GM12891 (cell line): ENCODE data around the gene KCNT1.
"Not testable (repeated sequence)": the region's sequence is repeated elsewhere in the genome, so short reads cannot be mapped to it uniquely, and the experiment has no call there.

Experiments
- DNase-seq: peaks from one replicate; pipeline ENCODE4 v3.0.0; 2011; ENCODE audit warnings: low spot score; ENCODE audit not compliant: insufficient read length
- FAIRE-seq: peaks from 2 replicates; lab custom pipeline; 2011; peaks lifted over from hg19 to GRCh38; lab: Jason Lieb, UNC
- PAX5 ChIP-seq: IDR thresholded peaks from 2 replicates; pipeline ENCODE4 v1.6.1; 2011; ENCODE audit warnings: low read length, moderate library complexity, mild to moderate bottlenecking; ENCODE audit not compliant: insufficient read depth, severe bottlenecking
- POLR2A ChIP-seq: IDR thresholded peaks from 2 replicates; pipeline ENCODE4 v1.6.1; 2011; ENCODE audit warnings: low read depth, low read length, control low read depth
- POLR2AphosphoS5 ChIP-seq: IDR thresholded peaks from 2 replicates; pipeline ENCODE4 v1.6.1; 2011; ENCODE audit warnings: low read depth, low read length, control low read depth
- POU2F2 ChIP-seq: IDR thresholded peaks from 2 replicates; pipeline ENCODE4 v1.6.1; 2011; ENCODE audit warnings: low read depth, mild to moderate bottlenecking, control low read depth, low read length, moderate library complexity
- SPI1 ChIP-seq: IDR thresholded peaks from 2 replicates; pipeline ENCODE4 v1.6.1; 2011; ENCODE audit warnings: low read depth, low read length, control low read depth
- TAF1 ChIP-seq: IDR thresholded peaks from 2 replicates; pipeline ENCODE4 v1.6.1; 2011; ENCODE audit warnings: low read depth, low read length, control low read depth

Gene KCNT1

DNA sequence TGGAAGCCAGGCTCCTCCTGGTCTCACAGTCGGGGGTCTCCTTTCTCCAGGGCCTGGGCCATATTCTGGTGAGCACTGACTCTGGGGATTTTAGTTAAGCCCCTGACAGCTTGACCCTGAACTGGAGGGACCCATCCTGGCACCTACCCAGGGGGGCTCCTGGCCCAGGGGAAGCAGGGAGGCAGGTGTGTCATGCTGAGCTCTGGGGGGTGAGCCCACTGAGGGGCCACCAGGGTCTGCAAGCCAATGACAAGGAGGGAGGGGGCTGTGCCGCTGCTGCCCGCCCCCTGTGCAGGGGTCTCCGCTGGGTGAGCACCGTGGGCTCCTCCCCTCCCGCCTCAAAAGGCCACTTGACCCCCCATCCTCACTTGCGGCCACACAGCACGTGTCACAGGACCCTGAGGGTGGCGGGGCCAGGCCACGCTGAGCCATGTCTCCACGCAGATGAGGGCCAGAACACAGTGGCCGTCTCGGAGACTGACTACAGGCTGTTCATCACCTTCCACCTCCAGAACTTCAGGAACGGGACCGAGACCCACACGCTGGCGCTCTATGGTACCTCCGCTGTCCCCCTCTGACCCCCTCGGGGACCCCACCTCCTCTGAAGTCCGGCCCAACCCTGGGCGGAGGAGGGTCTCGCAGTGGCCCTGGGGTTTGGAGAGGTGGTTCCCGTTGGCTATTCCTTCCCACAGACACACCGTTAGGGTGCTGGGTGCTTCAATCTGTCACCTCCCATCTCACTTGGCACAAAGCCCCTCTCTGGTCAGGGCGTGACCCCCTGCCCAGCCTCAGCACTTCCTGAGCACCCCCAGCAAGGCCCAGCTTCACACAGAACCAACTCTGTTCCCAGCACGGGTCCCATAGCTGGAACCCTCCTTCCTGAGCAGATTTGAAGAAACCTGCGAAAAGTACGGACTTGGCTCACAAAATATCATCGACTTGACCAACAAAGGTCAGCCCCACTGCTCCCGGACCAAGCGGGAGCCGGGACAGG lies 36.9 kb upstream of the KCNT1 start:
- DNase-seq (peak; percentile 5), FAIRE-seq (no peak)
- TF ChIP-seq PAX5 (no peak), POLR2AphosphoS5 (no peak), POLR2A (no peak), SPI1 (no peak), TAF1 (no peak), POU2F2 (no peak)

DNA sequence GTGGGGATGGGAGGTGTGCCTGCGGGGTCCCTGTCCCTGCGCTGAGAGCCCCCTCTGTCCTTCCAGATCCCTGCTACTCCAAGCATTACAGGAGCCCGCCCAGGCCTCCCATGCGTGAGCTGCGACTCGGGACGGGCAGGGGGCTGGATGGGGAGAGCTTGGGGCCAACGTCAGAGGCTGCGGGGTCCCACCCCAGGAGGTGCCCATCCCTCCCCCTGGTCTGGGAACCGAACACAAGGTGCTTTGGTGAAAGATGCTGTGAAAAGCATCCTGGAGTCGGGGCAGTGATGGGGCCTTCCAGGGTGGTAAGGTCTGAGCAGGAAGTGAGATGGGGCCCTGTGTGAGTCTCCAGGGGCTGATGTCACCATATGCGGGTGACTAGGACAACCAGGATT lies 36.2 kb upstream of the KCNT1 start:
- no peak for FAIRE-seq
- TF ChIP-seq PAX5, result no peak
- no peak for TF ChIP-seq POLR2AphosphoS5
- peak; percentile 13 for DNase-seq

DNA sequence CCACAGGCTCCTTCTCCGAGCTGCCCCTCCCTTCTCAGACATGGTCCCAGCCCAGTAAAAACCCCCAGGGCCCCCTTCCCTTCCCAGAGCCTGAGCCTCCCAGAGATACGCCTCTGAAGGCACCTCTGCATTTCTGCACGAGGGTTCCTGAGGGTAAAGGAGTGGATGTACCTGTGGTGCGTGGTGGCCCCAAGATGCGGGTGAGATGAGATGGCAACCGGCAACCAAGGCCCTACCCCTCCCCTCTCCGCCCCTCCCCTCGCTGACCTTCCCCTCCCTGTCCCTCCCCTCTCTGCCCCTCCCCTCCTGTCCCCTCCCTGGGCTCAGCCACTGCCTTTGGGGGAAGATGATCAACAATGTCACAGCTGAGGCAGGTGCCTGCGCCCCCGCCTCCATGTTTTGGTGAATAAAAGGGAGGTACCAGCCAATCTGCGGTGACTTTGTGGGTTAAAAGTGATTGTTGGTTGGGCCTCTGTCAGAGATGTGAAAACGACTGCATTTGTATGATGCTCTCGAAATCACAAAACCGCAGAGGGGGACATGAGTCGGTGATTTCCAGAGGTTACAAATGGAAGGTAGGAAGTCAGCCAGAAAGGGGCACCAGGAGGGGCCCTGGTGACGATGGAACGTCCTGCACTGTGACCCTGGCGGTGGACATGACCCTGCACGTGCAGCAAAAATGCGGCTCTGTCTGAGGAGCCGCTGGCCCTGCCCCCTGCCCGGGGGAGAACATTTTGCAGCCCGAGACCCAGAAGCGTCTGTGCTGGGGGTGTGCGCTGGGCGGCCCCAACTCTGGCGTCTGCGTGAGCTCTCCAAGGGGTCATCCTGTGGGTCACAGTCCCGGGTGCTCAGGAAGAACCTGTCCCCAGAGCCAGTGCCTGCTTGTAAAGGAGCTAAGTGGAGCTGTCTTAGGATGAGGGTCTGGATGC lies 35.2 kb upstream of the KCNT1 start:
- TF ChIP-seq POLR2A (no peak), SPI1 (no peak)
- DNase-seq (no peak), FAIRE-seq (no peak)

DNA sequence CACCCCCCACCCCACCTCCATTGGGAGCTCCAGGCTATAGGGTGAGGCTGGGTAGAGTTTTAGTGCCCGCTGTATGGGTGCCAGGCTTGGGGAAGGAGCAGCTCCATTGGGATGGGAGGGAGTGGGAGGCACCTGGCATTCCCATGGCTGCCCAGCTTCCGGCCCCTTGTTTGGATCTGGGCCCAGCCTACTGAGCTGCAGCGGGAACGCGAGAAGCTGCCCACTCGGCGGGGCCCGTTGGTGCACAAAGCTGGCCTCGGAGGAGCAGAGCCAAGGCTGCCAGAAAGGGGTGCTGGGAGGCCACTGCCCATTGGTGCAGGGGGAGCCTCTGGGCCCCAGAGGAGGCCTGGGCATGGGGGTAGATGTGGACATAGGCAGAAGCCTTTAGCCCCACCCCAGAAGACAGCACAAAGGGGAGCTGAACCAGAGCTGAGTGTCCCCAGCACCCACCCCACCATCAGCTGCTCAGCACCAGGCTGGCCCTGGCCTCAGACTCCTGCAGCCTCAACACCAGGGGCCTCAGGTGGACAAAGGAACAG lies 34.5 kb upstream of the KCNT1 start:
- TF ChIP-seq SPI1, result no peak
- no peak for TF ChIP-seq POU2F2
- no peak for TF ChIP-seq POLR2A
- no peak for TF ChIP-seq PAX5
- no peak for TF ChIP-seq TAF1
- TF ChIP-seq POLR2AphosphoS5, result no peak
- DNase-seq, result peak; percentile 10
- no peak for FAIRE-seq

DNA sequence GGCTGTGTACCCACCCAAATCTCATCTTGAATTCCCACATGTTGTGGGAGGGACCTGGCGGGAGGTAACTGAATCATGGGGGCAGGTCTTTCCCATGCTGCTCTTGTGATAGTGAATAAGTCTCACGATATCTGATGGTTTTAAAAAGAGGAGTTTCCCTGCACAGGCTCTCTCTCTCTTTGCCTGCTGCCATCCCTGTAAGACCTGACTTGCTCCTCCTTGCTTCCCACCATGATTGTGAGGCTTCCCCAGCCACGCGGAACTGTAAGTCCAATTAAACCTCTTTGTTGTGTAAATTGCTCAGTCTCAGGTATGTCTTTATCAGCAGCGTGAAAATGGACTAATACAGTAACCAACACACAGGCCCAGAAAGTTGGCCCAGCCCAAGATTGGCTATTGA lies 33.0 kb upstream of the KCNT1 start:
- not testable (repeated sequence) for FAIRE-seq, DNase-seq

DNA sequence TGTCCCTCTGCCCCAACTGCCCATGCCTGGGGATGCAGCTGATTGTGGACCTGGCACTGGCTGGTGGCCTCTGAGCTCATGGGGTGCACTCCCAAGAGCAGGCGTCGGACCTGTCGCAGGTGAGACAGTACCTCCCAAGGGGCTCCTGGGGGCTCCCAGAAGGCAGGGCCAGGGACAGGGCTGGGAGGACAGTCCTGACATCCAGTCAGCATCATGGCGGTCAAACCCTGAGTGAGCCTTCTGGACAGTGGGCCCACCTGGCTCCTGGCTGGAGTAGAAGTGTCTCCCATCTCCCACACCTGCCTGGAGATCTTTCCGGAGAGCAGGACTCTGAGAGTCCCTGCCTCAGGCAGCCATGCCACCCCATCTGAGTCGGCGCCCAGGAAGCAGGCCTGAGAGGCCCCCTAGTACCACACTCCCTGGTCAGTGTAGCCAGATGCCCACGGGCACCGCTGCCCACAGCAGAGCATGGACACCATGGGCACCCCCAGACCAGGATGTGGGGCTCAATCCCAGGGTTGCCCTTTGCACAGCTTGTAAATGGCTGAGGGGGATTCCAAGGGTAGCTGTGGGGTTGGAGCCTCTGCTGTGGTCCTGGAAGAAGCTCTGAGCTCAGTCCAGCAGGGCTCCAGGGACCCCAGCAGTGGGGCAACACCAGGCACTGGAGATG lies 32.2 kb upstream of the KCNT1 start:
- TF ChIP-seq SPI1 (no peak), POLR2A (no peak), POU2F2 (no peak), POLR2AphosphoS5 (no peak), TAF1 (no peak), PAX5 (no peak)
- DNase-seq (peak; percentile 2), FAIRE-seq (no peak)

DNA sequence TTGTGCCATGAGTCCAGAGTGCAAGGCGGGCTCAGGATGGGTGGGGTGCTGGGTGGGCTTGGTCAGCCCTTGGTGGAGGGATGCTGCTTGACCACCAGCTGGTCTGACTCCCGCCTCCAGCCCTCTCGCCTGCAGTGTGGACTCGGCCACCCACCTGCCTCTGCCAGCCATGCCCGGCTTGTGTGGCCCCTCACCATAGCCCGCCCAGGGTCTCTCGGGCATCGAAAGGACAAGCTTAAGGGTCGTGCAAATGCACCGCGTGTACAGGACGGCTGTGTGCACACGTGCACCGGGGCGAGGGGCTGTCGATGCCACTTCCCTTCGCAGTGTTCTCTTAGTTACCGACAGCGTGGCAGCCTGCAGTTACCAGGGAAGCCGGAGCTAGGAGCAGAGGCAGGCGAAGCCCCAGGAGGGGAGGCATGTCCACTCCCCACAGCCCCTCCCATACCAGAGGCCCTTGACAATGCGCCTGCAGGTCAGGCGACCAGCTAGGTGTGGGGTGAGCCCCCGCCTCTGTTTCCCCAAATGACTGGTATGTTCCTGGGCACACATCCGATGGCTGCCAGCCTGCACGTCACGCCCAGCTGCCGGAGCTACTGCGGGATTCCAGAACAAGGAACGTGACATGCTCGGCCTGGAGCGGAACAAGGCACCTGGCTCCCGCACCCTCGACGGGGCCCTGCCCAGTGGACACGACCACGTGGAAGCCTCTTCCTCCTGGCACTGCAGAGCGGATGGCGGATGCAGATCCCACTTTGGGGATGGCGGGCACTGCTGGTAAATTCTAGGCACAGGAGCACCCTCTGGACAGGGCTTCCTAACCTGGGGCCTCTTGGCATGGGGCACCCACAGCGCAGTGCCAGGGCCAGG lies 31.0 kb upstream of the KCNT1 start:
- DNase-seq, result no peak
- TF ChIP-seq POU2F2 (no peak), POLR2AphosphoS5 (no peak), PAX5 (no peak), SPI1 (no peak), TAF1 (no peak), POLR2A (no peak)
- FAIRE-seq, result no peak

DNA sequence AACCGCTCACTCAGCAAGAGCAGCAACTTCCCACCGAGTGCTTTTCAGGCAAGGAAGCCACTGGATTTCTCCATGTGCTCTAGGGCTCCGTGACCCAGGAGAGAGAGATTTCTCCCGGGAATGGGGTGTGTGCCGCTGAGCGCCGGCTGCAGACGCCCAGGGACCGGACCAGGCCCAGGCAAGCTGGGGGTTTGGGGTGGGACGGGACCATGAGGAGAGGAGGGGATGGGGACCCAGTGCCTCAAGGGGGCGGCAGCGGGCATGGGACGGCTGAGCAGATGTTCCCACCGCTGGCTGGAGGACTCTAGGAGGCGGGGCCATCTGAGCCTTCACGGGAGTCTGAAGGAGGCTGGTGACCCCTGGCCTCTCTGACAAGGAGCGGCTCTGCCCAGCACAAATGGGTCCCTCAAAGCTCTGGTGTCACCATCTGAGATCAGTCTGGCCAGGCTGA lies 30.4 kb upstream of the KCNT1 start:
- TF ChIP-seq POU2F2 (no peak), TAF1 (no peak), PAX5 (no peak), POLR2AphosphoS5 (no peak)
- FAIRE-seq (no peak), DNase-seq (no peak)

DNA sequence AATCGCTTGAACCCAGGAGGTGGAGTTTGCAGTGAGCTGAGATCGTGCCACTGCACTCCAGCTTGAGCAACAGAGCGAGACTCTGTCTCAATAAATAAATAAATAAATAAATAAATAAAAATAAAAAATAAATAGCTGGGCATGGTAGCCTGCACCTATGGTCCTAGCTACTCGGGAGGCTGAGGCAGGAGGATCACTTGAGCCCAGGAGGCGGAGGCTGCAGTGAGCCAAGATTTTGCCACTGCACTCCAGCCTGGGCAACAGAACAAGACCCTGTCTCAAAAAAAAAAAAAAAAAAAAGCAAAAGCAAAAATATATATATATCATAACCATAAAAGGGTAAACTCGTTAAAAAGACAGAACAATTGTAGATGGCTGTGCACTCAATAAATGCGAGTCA lies 29.2 kb upstream of the KCNT1 start:
- FAIRE-seq, DNase-seq: not testable (repeated sequence)
